VCaP (cell line): ENCODE measurements around the gene ARHGEF37.

Source experiments
- H3K27ac ChIP-seq: fragments of 450-650 bp; 2 replicates; pipeline ENCODE4 v1.5.1; 2017
- TF ChIP-seq, protein P1 (sequence below): fragments of 450-650 bp; conservative IDR thresholded peaks from 2 replicates; pipeline ENCODE4 v1.5.1; 2017; ENCODE audit warnings: mild to moderate bottlenecking, moderate library complexity

The ARHGEF37 gene

DNA sequence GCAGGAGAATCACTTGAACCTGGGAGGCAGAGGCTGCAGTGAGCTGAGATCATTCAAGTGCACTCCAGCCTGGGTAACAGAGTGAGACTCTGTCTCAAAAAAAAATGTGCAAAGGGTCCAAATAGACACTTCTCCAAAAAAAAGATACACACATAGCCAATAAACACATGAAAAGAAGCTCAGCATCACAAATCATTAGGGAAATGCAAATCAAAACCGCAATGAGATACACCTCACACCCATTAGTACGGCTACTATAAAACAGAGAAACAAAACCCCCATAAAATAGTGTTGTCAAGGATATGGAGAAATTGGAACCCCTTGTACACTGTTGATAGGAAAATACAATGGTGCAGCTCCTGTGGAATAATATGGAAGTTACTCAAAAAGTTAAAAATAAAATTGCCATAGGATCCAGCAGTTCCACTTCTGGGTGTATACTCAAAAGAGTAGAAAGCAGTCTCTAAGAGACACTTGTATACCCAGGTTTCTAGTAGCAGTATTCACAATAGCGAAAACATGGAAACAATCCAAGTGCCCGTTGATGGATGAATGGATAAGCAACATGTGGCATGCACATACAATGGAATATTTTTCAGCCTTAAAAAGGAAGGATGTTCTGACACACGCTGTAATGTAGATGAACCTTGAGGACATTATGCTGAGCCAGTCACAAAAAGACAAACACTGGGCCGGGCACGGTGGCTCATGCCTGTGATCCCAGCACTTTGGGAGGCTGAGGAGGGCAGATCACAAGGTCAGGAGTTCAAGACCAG lies 91.6 kb downstream of the ARHGEF37 start:
- H3K27ac ChIP-seq: no peak overlapping the region
- TF ChIP-seq, protein P1, sequence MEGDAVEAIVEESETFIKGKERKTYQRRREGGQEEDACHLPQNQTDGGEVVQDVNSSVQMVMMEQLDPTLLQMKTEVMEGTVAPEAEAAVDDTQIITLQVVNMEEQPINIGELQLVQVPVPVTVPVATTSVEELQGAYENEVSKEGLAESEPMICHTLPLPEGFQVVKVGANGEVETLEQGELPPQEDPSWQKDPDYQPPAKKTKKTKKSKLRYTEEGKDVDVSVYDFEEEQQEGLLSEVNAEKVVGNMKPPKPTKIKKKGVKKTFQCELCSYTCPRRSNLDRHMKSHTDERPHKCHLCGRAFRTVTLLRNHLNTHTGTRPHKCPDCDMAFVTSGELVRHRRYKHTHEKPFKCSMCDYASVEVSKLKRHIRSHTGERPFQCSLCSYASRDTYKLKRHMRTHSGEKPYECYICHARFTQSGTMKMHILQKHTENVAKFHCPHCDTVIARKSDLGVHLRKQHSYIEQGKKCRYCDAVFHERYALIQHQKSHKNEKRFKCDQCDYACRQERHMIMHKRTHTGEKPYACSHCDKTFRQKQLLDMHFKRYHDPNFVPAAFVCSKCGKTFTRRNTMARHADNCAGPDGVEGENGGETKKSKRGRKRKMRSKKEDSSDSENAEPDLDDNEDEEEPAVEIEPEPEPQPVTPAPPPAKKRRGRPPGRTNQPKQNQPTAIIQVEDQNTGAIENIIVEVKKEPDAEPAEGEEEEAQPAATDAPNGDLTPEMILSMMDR: no peak

DNA sequence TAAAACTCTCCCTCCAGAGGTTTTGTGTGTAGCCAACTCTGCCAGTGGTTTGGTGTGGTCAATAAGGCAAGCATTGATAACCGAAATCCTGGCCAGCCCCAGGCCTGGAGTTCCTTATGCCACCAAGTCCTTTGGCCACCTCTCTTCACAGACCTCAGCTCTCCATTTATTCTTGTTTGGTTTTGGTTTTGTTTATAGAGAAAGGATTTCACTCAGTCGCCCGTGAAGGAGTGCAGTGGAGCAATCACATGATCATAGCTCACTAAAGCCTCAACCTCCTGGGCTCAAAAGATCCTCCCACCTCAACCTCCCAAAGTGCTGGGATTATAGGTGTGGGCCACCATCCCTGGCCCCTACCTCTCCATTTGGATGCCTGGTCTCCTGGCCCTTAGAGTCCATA lies 93.4 kb downstream of the ARHGEF37 start:
- TF ChIP-seq, protein P1: no peak
- H3K27ac ChIP-seq: no peak overlapping the region

DNA sequence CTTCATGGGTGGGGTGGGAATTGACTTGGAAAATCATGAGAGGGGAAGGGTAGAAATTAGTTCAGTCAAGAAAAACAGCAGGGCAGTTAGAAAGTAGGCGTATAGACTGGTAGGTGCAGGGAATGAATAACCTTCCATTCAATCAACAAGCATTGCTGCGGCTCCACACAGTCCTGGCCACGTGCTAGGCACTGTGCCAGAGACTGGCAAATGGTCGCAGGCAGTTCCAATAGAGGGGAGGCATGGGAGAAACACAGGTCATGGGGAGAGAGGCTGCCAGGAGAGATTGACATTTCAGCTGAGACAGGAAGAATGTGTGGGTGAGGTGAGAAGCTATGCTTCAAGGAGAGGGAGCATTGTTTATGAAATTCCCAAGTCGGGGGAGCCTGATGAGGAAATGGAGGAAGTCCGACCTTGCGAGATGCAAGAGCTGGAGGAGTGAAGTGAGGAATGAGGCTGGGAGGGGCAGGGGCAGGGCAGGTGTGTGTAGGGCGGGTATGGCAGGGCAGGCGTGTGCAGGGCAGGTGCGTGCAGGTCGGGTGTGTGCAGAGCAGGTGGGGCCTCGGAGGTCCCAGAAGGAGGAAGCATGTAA lies 94.4 kb downstream of the ARHGEF37 start:
- TF ChIP-seq, protein P1: no peak
- H3K27ac ChIP-seq: no peak overlapping the region

GRCh38 chr5:149677731-149678130 lies 96.4 kb downstream of the ARHGEF37 start:
- H3K27ac ChIP-seq: no peak overlapping the region
- TF ChIP-seq, protein P1: no peak

DNA sequence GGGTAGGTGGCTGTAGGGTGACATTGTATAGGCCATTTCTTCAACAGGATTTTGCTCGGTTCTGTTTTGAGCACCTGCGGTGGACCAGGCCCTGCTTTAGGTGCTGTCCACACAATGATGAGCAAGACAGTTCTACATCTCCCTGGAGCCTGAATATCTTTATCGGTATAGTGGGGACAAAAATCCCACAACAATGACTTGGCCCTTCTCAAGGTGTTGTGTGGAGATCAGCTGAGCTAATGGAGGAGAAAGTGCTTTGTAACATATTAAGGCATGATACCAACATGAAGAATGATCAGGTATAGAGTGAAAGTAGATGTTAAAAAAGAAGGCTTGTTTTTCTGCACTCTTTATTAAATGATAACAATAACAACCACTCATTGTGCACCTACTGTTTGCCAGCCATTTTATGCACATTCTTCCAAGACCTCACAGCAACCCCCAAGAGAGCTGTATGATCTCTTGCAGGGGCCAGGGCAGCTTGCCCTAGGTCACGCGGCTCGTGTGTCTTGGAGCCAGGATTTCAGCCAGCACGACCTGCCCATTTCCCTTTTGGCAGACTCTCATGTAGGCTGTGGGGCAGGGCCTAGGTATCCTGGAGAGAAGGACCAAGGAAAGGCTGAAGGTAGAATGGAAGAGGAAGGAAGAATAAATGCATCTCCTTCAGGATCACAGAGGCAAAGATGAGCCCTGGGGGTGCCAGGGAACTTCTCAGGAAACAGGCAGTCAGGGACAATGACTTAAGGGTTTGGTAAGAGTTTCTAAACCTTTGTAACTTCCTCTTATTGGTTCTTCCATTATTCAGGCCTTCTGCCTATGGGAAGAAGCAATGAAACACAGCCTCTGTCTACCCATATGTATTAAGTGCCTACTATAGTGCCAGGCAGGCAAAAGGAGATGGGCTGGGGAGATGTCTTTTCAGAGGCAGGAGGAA lies 98.8 kb downstream of the ARHGEF37 start:
- H3K27ac ChIP-seq: no peak overlapping the region
- TF ChIP-seq, protein P1: no peak

DNA sequence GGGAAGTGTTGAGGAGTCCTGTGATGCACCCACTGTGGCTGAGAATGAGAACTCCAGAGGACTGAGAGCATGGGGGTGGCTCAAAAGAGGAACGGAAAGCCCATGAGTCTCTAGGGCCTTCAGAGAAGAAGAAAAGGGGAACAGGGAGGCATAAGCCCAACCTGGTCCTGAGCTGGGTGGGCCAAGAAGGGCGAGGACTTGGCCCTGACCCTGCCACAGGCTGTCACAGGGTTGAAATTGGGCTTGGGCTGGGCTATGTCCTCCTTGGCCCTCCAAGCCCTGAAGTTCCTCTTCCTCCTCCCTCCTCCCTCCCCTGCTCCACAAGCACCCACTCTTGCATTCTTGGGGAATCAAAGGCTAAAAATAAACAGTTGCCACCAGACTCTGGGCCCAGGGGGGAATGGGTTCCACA lies 99.5 kb downstream of the ARHGEF37 start:
- TF ChIP-seq, protein P1: no peak

DNA sequence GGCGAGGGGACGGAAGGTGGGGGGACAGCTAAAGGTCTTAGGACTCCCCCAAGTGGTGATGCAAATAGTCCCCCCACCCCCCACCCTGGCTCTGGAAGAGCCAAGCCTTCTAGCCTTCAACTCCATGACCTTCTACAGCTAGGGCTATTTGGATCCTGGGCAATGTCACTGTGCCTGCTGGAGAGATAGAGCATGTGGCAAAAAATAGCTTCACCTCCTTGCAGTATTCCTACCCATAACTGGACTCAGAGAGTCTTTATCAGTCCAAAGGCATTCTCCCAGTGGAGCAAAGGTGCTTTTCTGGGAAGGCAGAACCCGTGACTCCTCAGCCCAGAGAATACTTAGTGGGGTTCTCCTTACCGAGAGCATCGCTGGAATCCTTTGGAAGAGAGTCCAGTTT lies 100.0 kb downstream of the ARHGEF37 start:
- TF ChIP-seq, protein P1: no peak
- H3K27ac ChIP-seq: no peak overlapping the region

More for the DNA sequence above, 99.5 kb downstream of the ARHGEF37 start:
- no peak overlapping the region for H3K27ac ChIP-seq
